ENCODE results near the gene EID2.

- TF ChIP-seq POLR2A (IDR thresholded peaks at IDR 0.05) (no peak), CTCF (IDR thresholded peaks at IDR 0.05) (no peak)
Observed at GRCh38 chr19:39499932-39500331, 40.0 kb downstream of the EID2 start.

Data from vagina (tissue), 2 donors.